ENCODE results near the gene SPINT4.
"Not testable (repeated sequence)": the region's sequence is repeated elsewhere in the genome, so short reads cannot be mapped to it uniquely, and the experiment has no call there.

Gene SPINT4

GRCh38 chr20:45722047-45722446 is at the start of gene SPINT4:
Gene SPINT4, plus strand, starts transcription at chr20:45722347. Its CDS starts 21 bp downstream, at chr20:45722368.
- DNase-seq: no peak

- DNase-seq: no peak
These were observed 49.4 kb upstream of the SPINT4 start for GRCh38 chr20:45672765-45673164.

GRCh38 chr20:45679650-45680049 is 42.5 kb upstream of the SPINT4 start:
- DNase-seq: no peak

GRCh38 chr20:45685896-45686295 is 36.3 kb upstream of the SPINT4 start:
- no peak for DNase-seq

GRCh38 chr20:45693346-45693745 is 28.8 kb upstream of the SPINT4 start:
- DNase-seq: not testable (repeated sequence)

GRCh38 chr20:45695496-45695895 is 26.7 kb upstream of the SPINT4 start:
- no peak for DNase-seq

- no peak for DNase-seq
These were observed 21.0 kb upstream of the SPINT4 start for GRCh38 chr20:45701104-45701503.

GRCh38 chr20:45701873-45702272 is 20.3 kb upstream of the SPINT4 start, which contains the start of gene WFDC13:
Gene WFDC13, plus strand, starts transcription at chr20:45702038. Its CDS starts 86 bp downstream, at chr20:45702124.
- no peak for DNase-seq

GRCh38 chr20:45704969-45705637 is 17.0 kb upstream of the SPINT4 start, which contains the start of gene WFDC10B:
Gene WFDC10B, minus strand, starts transcription at chr20:45705019. Its CDS starts 19,027 bp downstream, at chr20:45685992.
- no peak for DNase-seq

- DNase-seq: not testable (repeated sequence)
These were observed 5.9 kb upstream of the SPINT4 start for GRCh38 chr20:45716141-45716688.

- DNase-seq: no peak
These were observed 3.0 kb downstream of the SPINT4 start for GRCh38 chr20:45725134-45725533.

- no peak for DNase-seq
These were observed 4.9 kb downstream of the SPINT4 start for GRCh38 chr20:45727044-45727443.

GRCh38 chr20:45732199-45732598 is 10.1 kb downstream of the SPINT4 start:
- DNase-seq: no peak

GRCh38 chr20:45735552-45735951 is 13.4 kb downstream of the SPINT4 start:
- DNase-seq: no peak

GRCh38 chr20:45735988-45736387 is 13.8 kb downstream of the SPINT4 start:
- no peak for DNase-seq

GRCh38 chr20:45742596-45742995 is 20.4 kb downstream of the SPINT4 start:
- DNase-seq: no peak

GRCh38 chr20:45745015-45745414 is 22.9 kb downstream of the SPINT4 start:
- DNase-seq: no peak

GRCh38 chr20:45751721-45752120 is 29.6 kb downstream of the SPINT4 start:
- DNase-seq: no peak

- DNase-seq: no peak
These were observed 30.6 kb downstream of the SPINT4 start for GRCh38 chr20:45752746-45753145.

- DNase-seq: no peak
These were observed 35.9 kb downstream of the SPINT4 start for GRCh38 chr20:45758096-45758495.

GRCh38 chr20:45759921-45760320 is 37.8 kb downstream of the SPINT4 start:
- not testable (repeated sequence) for DNase-seq

- not testable (repeated sequence) for DNase-seq
These were observed 39.8 kb downstream of the SPINT4 start for GRCh38 chr20:45761966-45762365.

GRCh38 chr20:45764618-45765282 is 42.6 kb downstream of the SPINT4 start:
- DNase-seq: not testable (repeated sequence)

GRCh38 chr20:45765307-45765875 is 43.2 kb downstream of the SPINT4 start:
- no peak for DNase-seq
